GDM1 (cell line): ENCODE measurements around the gene ANKRD24.
"Not testable (repeated sequence)": the region's sequence is repeated elsewhere in the genome, so short reads cannot be mapped to it uniquely, and the experiment has no call there.

ENCODE experiments used
- DNase-seq: peaks from one replicate; lab custom pipeline; 2025; lab: John Stamatoyannopoulos, UW

ANKRD24 gene

DNA sequence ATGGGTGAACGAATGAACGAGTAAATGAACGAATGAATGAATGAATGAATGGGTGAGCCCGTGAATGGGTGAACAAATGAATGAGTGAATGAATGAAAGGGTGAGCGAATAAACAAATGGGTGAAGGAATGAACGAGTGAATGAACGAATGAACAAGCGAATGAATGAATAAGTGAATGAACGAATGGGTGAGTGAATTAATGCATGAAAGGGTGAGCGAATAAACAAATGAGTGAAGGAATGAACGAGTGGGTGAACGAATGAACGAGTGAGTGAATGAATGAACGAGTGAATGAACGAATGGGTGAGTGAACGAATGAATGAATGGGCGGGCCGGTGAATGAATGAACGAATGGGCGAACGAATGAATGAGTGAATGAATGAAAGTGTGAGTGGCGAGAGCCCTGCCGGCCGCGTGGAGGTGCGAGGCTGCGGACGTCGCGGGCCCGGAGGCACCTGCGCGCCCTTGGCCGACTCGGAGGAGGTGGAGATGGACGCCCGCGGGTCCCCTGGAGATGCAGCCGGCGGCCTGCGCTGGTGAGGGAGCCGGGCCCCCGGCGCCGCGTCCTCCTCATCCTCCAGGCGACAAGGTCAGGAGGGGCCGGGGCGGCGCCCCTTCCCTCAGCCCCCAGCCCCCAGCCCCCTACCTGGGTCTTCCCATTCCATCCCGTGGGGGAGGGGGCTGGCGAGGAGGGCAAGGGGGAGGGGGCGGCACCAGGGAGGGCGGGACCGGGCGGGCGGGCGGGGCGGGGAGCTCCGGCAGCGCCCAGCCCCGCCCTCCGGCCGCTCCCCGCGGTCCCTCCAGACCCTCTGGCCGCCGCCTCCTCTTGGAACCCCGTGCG is 15.4 kb downstream of the ANKRD24 start:
- DNase-seq: no peak

DNA sequence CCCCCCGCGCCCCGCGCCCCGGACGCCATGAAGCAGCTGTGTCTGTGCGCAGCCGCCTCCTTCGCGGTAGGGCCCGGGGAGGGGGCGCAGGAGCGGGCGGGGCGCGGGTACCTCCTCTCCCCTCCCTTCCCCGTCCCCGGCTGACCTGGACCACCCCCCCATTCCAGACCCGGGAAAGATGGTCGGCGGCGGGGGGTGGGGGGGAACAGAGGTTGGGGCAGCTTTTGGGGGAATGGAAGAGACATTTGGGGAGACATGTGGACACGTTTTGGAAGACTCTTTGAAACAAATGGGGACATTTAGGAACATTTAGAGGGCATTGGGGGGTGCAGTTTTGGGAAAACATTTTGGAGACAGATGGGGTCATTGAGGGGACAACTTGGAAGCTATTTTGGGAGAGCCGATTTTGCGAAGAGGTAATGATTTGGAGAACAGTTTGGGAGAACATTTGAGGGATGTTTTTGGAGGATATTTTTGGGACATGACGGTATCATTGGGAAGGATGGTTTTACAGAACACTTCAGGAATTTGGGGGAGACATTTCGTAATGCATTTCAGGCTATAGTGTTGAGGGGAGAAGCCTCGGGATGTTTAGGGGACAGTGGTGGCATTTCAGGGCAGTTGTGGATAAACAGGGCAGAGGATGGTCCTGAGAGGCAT is 16.1 kb downstream of the ANKRD24 start:
- no peak for DNase-seq

DNA sequence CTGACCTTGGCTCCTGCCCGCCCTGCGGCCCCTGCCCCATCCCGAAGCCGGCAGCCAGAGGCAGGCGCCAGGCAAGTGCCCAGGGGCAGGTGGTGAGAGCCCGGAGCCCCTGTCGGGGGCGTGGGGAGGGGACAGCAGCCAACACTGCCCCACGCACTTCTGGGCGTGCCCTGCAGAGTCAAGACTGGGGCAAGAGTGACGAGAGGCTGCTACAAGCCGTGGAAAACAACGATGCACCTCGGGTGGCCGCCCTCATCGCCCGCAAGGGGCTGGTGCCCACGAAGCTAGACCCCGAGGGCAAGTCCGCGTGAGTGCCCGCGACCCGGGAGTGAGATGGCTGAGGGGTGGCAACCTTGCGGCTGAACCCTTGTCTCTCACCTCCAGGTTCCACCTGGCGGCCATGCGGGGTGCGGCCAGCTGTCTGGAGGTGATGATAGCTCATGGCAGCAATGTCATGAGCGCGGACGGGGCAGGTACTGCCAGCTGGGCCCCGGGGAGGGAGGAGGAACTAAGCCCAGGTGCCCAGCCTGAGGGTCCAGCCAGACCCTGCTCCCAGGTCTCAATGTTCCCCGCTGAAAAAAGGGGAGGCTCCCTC is 17.3 kb downstream of the ANKRD24 start:
- no peak for DNase-seq

DNA sequence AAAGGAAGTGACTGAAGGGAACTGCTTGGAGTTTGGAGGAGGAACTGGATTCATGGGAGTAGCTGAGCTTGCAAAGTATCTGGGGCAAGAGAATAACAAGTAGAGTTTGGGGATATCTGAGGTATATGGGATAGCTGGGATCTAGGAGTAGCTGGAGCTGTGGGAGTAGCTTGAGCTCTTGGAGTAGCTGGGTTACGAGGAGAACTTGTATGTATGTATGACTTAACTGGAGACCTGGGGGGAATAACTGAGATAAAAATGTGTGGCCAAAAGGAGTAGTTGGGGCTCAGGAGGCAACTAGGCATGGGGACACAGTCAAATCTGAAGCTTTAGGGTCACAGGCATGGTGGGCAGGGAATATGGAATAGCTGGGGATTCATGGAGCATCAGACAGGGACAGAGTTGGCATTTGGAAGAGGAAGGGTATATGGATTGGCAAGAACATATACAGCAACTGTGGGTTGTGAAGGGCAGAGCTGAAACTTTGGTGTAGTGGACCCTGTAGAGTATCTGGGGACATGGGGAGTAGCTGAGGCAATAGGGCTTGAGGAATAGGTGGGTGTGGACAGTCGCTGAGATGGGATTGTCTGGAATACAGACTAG is 18.6 kb downstream of the ANKRD24 start:
- no peak for DNase-seq

DNA sequence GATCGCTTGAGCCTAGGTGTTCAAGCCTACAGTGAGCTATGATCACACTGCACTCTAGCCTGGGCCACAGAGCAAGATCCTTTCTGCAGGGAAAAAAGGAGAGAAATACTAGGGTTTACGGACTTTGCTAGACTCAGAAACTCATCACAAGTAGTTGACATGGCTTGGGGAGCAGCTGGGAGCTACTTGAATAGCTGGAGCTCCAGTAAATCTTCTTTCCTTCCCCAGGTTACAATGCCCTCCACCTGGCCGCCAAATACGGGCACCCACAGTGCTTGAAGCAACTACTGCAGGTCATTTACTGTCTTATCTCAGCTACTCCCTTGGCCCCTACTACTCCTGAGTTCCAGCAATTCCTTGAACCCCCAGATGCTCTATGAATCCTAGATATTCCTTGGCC is 19.3 kb downstream of the ANKRD24 start:
- DNase-seq: no peak

DNA sequence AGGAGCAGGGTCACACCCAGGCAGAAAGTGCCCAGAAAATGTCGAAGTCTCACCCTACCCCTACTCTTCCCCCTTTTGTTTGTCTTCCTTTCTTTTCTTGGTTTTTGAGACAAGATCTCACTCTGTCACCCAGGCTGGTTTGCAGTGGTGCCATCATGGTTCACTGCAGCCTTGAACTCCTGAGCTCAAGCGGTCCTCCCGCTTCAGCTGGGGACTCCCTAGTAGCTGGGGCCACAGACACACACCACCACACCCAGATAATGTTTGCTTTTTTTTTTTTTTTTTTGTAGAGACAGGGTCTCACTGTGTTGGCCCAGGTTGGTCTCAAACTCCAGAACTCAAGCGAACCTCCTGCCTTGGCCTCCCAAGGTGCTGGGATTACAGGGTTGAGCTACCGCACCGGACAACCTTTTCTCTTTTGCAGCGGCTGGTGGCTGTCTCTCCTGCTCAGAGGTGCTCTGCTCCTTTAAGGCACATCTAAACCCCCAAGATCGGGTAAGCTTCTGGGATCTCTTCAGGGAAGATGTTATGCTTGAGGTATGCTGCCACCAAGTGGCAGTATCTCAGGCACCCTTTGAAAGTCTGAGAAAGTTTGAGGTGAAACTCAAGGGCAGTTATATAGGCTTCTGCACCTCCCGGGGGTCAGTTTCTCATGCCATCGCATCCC is 24.5 kb downstream of the ANKRD24 start:
- no peak for DNase-seq

DNA sequence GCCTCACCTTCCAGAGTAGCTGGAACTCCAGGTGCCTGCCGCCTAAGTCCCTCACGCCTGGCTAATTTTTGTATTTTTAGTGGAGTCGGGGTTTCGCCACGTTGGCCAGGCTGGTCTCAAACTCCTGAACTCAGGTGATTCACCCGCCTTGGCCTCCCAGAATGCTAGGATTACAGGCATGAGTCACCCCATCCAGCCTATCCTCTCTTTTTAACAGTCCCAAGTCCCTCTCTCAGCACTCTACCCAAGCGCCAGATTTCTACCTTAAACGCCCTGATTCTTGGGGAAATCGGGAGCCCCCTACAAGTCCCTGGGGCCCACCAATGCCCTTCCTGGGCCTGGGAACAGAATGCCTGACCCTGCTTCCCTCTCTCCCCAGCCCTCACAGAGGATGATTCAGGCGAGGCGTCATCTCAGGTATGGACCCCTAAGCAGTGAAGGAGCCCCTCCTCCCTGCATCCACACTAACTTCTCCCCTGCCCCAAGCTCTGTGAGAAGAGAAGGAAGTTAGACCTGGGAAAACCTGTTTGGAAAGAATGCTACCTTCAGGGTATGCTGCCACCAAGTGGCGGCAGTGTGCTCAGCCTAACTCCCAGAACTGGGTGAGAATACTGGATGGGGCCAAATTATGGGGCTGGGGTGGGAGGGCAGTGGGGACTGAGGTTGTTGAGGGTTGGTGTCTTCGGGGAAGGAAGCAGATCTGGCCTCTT is 26.1 kb downstream of the ANKRD24 start:
- no peak for DNase-seq

DNA sequence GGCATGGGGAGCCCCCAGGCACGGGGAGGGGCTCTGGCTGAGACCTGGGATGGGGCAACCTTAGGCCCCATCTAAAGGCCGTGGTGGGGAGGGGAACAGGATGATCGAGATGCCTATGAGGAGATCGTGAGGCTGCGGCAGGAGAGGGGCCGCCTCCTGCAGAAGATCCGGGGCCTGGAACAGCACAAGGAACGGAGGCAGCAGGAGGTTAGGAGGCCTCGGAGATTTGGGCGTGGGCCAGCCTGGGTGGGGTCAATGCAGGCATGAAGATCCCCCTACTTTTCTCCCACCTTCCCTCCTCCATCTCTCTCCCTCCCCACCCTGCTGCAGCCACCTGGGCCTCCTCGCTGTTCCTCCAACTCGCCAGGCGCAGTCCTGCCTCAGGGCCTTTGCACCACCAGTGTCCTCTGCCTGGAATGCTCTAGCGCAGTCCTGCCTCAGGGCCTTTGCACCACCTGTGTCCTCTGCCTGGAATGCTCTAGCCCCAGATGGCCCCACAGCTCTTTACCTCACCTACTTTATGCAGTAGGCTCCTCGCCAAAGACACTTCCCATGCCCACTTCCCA is 27.8 kb downstream of the ANKRD24 start:
- no peak for DNase-seq

DNA sequence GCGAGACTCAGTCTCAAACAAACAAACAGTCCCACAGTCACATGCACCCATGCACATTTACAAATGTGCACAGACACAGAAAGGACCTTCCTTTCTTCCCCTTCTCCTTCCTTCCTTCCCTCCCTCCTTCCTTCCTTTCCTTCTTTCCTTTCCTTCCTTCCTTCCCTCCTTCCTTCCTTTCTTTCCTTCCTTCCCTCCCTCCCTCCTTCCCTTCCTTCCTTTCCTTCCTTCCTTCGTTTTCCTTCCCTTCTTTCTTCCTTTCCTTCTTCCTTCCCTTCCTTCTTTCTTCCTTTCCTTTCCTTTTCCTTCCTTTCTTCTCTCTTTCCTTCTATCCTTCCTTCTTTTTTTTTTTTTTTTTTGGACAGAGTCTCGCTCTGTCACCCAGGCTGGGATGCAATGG is 30.6 kb downstream of the ANKRD24 start:
- no peak for DNase-seq

DNA sequence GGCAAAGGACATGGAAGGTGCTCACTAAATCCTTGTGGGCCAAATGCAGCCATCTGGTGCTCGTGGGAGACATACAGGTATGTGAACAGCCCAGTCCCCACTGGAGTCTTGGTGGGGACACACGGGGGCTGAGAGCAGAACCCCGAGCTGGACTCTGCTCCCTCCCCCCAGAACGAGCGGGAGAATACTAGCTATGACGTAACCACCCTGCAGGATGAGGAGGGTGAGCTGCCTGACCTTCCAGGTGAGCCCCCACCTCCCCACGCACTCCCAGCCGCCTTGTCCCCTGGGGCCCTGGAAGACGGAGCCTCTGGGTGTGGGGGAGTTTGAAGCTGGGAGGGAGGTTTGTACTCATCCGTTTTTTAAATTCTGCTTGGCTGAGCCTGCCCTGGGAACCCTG is 33.3 kb downstream of the ANKRD24 start:
- no peak for DNase-seq

DNA sequence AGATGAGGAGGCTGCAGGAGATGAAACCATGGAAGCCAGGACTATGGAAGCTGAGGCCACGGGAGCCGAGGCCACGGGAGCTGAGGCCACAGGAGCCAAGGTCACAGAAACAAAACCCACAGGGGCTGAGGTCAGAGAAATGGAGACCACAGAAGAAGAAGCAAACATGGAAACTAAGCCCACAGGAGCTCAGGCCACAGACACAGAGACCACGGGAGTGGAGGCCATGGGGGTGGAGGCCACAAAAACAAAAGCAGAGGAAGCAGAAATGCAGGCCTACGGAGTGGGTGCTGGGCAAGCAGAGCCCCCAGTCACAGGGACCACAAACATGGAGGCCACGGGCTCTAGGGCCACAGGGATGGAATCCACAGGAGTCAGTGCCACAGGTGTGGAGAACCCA is 34.4 kb downstream of the ANKRD24 start:
- DNase-seq: no peak

DNA sequence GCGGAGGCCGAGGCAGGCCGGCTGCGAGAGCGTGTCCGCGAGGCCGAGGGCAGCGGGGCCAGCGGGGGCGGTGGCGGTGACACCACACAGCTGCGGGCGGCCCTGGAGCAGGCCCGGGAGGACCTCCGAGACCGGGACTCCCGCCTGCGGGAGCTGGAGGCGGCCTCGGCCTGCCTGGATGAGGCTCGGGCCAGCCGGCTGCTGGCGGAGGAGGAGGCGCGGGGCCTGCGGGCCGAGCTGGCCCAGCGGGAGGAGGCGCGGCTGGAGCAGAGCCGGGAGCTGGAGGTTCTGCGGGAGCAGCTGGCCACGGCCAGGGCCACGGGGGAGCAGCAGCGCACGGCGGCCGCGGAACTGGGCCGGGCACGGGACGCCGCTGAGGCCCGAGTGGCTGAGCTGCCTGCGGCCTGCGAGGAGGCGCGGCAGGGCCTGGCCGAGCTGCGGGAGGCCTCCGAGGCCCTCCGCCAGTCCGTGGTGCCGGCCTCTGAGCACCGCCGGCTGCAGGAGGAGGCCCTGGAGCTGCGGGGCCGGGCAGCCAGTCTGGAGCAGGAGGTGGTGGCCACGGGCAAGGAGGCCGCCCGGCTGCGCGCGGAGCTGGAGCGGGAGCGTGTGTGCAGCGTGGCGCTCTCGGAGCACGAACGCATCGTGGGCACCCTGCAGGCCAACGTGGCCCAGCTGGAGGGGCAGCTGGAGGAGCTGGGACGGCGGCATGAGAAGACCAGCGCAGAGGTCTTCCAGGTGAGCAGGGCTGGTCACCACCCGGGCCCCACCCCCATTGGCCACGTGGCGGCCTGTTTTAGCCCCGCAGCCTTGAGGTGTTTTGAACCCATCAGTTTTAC is 35.2 kb downstream of the ANKRD24 start:
- DNase-seq: no peak

DNA sequence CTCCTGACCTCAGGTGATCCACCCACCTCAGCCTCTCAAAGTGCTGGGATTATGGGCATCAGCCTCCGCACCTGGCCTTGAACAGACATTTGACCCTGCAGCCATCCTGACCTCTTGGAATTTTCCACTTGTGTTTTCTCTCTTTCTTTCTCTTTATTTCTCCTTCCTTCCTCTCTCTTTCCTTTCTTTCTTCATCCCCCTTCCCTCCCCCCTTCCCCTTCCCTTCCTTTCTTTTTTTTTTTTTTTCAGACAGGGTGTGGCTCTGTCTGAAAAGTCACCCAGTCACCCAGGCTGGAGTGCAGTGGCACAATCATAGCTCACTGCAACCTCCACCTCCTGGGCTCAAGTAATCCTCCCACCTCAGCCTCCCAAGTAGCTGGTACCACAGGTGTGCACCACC is 36.0 kb downstream of the ANKRD24 start:
- not testable (repeated sequence) for DNase-seq

DNA sequence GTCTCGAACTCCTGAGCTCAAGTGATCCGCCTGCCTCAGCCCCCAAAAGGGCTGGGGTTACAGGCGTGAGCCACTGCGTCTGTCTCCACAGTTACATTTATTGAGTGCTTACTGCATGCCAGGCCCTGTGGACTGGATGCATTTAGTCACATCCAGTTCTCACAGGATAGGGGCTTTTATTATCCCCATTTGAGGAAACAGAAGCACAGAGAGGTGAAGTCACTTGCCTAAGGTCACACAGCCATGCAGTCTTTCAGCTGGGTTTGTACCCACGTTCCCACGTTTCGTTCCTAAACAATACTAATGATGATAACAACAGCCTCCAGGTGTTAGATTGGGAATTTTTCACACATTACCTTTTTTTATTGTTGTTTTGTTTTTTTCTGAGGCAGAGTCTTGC is 37.7 kb downstream of the ANKRD24 start:
- no peak for DNase-seq

DNA sequence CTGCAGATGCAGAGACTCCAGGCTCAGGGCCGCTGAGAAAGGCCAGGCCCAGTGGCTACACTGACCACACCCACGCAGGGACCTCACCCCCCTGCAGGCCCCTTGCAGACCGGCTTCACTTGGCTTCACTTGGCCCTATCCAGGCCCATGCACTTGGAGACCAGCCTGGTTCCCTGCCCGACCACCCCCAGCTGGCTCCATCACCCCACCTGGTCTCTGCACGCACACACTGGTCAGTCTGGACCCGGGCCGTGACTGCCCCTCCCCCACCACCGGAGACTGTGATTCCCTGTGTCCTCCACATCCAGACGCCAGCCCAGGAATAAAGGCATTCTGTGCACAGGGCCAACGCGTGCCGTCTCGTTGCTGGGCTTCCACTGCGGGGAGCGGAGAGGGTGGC is 42.0 kb downstream of the ANKRD24 start:
- no peak for DNase-seq

DNA sequence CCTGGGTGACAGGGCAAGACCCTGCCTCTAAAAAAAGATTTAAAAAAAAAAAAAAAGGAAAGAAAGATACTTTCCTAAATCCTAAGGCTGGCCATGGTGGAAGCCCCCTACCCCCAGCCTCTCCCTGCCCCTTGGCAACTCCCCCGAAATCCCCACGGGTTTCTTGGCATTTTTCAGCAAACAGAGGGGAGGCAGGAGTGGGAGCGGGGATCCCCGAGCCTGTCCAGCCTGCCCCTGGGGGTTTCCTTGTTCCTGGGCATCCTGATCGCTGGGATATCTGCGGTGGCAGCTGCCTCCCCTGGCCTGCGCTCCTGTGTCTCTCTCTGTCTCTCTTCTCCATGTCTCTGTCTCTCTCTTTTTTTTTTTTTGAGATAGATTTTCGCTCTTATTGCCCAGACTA is 43.4 kb downstream of the ANKRD24 start:
- no peak for DNase-seq

DNA sequence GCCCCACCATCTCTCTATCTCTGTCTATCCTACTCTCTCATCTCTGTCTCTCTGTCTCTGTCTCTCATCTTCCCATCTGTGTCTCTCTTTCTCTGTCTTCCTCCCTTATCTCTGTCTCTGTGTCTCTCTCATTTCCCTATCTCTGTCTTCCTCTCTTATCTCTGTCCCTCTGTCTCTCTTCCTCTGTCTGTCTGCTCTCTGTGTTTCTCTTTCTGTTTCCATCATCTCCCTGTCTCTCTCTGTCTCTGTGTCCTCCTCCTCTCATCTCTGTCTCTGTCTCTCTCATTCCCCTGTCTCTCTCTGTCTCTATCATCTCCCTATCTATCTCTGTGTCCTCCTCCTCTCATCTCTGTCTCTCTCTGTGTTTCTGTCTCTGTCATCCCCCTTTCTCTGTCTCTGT is 45.3 kb downstream of the ANKRD24 start:
- no peak for DNase-seq

DNA sequence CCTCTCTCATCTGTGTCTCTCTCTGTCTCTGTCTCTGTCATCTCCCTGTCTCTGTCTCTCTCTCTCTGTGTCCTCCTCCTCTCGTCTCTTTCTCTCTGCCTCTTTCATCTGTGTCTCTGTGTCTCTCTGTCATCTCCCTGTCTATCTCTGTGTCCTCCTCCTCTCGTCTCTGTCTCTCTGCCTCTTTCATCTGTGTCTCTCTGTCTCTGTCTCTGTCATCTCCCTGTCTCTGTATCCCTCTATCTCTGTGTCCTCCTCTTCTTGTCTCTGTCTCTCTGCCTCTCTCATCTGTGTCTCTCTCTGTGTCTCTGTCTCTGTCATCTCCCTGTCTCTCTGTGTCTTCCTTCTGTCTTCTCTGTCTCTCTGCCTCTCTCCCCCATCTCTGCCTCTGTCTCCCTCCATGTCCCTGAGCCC is 46.3 kb downstream of the ANKRD24 start:
- DNase-seq: no peak

DNA sequence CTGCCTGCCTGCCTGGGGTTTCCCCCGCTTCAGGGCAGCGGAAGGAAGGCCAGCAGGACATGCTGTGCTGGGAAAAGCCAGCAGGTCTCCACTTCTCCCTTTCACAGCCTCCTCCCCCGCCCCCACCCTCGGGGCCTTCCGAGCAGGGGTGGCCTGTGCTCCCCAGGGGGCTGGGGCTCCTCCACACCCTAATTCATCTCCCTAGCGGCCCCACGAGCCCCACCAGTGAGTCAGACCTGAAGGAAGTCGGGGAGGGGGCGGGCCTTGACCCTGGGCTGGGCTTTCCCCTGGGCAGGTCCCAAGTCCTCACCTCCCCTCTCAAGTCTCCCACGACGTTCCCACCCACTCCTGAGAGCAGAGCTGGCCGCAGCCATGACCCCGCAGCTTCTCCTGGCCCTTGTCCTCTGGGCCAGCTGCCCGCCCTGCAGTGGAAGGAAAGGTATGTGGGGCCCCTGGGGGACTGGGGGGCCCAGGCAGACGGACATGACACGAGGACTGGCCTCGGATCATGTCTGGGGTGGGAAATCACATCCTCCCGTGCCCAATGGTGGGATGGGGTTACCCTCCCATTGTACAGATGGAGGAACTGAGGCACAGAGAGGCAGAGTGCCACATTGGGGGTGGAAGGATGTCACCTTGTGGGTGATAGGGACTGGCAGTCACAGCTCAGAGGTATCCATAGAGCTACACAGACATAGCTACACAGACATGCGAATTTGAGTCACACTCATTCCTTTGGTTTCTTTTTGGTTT is 46.9 kb downstream of the ANKRD24 start, which contains the start of gene EBI3:
EBI3 (plus strand) TSS at position 345 of the 753 bp plus-strand sequence; CDS start at position 373, 28 bp downstream.
- no peak for DNase-seq
